DND-41 (cell line): ENCODE results near the gene ISG15.

Experiments
- EZH2 ChIP-seq: IDR thresholded peaks from 3 replicates; pipeline ENCODE4 v1.6.1; 2012; ENCODE audit warnings: borderline replicate concordance, low read depth, mild to moderate bottlenecking, moderate library complexity, low read length, inconsistent platforms; ENCODE audit not compliant: severe bottlenecking
- TF ChIP-seq, protein P1 (sequence below): IDR thresholded peaks from 2 replicates; pipeline ENCODE4 v1.5.1; 2012; ENCODE audit warnings: borderline replicate concordance, low read length, moderate library complexity, mild to moderate bottlenecking; ENCODE audit not compliant: poor library complexity, severe bottlenecking; ENCODE audit errors: extremely low read depth

- TF ChIP-seq, protein P1, sequence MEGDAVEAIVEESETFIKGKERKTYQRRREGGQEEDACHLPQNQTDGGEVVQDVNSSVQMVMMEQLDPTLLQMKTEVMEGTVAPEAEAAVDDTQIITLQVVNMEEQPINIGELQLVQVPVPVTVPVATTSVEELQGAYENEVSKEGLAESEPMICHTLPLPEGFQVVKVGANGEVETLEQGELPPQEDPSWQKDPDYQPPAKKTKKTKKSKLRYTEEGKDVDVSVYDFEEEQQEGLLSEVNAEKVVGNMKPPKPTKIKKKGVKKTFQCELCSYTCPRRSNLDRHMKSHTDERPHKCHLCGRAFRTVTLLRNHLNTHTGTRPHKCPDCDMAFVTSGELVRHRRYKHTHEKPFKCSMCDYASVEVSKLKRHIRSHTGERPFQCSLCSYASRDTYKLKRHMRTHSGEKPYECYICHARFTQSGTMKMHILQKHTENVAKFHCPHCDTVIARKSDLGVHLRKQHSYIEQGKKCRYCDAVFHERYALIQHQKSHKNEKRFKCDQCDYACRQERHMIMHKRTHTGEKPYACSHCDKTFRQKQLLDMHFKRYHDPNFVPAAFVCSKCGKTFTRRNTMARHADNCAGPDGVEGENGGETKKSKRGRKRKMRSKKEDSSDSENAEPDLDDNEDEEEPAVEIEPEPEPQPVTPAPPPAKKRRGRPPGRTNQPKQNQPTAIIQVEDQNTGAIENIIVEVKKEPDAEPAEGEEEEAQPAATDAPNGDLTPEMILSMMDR, result no peak
- TF ChIP-seq EZH2, result no peak
These were observed 46.5 kb upstream of the ISG15 start for GRCh38 chr1:966704-967300.
